Measurements from ENCODE around the gene PNMA5.
A peak's percentile ranks its signal among the peaks of the same experiment; 100 is the strongest.
"Not testable (repeated sequence)": the region's sequence is repeated elsewhere in the genome, so short reads cannot be mapped to it uniquely, and the experiment has no call there.

Gene PNMA5

DNA sequence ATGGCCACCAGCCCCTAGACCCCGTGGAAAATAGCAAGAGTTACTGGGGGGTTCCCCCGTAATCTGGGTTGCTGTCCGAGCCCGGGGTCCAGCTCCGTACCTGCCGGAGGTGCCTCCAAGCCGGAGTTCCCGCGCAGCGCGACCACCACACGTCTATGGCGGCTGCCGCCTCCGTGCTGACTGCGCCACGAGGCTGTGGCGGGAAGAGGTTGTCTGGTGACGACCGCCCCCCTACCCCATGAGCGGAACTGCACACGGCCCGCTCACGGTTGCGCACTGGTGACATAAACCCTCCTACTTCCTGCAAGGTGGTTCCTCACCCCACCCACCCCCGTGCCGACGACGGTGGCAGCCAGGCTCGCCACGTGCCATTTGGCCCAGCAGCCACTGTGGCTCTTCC is at the start of gene PNMA5:
Gene PNMA5 (minus strand): TSS at position 184 of the 400 bp plus-strand sequence. CDS start 2,518 bp downstream, outside the sequence.
- DNase-seq, result no peak

DNA sequence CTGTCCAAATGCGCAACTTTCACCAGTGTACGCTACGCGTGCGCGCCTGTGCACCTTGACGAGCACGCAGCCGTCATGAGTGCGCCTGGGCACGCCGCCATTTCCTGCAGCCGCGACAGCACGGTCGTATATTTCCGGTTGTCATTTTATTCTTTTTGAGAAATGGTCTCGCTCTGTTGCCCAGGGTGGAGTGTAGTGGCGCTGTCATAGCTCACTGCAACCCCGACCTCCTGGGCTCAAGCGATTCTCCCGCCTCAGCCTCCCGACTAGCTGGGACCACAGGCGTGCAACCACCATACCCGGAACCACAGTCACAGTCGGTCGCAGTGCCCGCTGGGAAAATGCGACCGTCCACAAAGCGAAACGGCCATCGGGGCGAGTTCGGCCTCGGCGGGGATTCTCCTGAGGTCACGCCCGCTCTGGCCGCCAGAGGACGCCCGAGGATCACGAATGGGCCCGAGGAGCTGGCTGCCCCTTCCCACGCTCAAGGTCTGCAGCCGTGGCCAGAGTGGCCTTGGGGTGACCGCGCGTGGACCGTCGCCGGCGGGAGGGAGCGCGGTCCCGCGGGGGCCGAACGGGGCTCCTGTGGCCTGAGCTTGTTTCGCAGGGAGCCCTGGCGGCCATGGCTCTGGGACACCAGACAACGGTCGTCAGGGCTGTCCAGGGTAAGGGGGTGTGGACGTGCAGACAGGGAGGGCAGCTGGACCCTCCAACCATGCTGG is 38.6 kb upstream of the PNMA5 start:
- DNase-seq, result peak; percentile 34

DNA sequence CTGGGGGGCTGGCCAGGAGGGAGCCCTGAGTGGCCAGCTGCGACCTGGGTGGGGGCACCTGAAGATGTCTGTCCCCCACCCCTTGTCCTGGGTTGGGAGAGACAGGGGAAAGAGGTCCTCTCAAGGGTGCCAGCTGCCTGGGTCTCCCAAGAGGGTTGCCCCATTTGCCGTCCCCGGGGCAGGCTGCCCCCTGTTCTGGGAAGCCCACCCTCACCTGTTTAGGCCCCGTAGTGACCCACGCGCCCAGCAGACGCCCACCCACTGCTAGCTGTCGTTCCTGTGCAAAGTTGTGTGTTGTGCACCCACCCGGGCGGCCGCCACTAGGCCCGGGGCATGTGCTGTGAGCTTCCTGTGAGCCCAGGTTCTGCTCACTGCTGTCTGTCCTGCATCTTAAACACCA is 36.9 kb upstream of the PNMA5 start:
- no peak for DNase-seq

DNA sequence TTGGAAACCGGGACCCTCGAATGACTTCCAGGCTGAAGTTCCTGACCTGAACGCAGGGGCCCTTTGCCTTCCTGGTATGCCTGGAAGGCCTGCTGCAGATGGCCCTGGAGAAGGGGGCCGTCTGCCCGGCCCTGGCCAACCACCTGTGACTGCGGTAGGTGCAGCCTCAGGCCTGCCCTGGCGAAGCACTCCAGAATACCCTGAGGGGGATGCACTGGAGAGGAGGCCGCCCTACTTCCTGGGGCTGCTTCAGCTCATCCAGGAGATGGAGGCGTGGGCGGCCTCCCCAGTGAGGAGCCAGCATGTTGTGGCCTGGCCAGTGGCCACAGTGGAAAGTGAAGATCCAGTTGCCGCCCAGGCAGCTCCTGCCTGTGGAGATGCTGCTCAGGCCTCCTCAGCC is 36.0 kb upstream of the PNMA5 start:
- no peak for DNase-seq

DNA sequence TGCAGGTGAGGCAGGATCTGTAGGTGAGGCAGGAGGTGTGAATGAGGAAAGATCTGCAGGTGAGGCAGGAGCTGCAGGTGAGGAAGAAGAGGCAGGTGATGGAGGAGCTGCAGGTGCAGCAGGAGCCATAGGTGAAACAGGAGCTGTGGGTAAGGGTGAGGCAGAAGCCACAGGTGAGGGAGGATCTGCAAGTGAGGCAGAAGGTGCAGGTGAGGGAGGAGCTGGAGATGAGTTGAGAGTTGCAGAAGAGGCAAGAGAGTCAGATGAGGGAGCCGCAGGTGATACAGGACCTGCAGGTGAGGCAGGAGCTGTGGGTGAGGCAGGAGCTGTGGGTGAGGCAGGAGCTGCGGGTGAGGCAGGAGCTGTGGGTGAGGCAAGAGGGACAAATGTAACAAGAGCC is 35.2 kb upstream of the PNMA5 start:
- no peak for DNase-seq

DNA sequence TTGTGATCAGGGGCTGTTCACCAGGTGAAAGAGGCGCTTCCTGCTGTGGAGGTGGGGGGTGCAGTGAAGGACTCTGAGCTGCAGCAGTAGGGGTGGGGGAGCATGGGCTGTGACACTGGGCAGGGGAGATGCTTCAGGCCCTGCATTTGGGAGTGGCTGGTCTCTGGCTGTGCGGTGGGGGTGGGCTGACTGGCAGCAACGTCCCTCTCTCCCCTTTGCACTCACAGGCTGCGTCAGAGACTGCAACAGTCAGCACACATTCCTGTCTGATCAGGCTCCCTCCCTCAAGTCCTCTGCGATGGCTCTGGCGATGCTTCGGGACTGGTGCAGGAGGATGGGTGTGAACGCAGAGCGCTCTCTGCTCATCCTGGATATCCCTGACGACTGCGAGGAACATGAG is 34.6 kb upstream of the PNMA5 start:
- not testable (repeated sequence) for DNase-seq

DNA sequence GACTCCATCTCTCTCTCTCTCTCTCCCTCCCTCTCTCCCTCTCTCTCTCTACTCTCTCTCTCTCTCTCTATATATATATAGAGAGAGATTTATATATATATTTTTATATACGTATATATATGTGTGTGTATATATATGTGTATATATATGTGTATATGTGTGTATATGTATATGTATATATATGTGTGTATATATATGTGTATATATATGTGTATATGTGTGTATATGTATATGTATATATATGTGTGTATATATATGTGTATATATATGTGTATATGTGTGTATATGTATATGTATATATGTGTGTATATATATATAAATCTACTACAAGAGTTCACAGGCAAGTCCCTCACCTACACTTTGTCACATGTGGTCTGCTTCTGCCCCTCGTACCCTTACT is 32.6 kb upstream of the PNMA5 start:
- DNase-seq, result not testable (repeated sequence)

DNA sequence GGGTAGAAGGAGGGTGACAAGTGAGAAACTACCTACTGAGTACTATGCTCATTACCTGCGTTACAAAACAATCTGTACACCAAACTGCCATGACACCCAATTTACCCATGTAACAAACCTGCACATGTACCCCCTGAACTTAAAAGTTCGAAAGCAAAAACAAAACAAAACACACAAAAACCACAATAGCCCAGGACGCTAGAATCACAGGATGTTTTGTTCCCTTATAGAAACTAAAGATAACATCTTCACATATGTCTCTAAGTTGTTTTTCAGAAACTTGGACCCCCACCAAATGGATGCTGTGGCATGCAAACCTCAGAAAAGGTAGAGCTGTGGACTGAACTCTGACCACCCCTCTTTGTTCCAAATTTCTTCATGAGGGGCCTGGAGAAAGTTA is 25.2 kb upstream of the PNMA5 start:
- no peak for DNase-seq

DNA sequence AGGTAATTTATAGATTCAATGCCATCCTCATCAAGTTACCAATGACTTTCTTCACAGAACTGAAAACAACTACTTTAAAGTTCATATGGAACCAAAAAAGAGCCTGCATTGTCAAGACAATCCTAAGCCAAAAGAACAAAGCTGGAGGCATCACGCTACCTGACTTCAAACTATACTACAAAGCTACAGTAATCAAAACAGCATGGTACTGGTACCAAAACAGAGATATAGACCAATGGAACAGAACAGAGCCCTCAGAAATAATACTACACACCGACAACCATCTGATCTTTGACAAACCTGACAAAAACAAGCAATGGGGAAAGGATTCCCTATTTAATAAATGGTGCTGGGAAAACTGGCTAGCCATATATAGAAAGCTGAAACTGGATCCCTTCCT is 23.3 kb upstream of the PNMA5 start:
- not testable (repeated sequence) for DNase-seq

DNA sequence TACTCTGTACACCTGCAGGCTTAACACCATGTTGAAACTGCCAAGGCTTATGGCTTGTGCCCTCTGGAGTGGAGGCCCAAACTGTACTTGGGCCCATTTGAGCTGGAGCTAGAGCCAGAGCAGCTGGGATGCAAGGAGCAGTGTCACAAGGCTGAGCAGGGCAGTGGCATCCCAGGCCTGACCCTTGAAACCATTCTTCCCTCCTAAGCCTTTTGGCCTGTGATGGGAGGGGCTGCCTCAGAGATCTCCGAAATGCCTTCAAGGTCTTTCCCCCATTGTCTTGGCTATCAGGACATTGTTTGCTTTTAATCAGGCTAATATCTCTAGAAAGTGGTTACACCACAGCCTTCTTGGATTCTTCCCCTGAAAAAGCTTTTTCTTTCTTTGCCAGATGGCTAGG is 10.9 kb upstream of the PNMA5 start:
- DNase-seq, result no peak

DNA sequence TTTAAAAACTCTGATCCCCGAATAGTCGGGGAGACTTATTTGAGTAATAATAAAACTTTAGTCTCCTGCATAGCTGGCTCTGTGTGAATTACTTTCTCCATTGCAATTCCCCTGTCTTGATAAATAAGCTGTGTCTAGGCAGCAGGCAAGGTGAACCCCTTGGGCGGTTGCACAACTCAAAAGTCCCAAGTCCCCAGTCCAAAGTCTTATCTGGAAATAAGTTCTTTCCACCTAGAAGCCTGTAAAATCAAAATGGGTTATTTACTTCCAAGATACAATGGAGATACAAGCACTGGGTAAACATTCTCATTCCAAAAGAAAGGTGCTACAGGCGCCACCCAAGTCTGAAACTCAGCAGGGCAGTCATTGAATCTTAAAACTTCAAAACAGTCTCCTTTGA is 10.1 kb upstream of the PNMA5 start:
- DNase-seq, result no peak

DNA sequence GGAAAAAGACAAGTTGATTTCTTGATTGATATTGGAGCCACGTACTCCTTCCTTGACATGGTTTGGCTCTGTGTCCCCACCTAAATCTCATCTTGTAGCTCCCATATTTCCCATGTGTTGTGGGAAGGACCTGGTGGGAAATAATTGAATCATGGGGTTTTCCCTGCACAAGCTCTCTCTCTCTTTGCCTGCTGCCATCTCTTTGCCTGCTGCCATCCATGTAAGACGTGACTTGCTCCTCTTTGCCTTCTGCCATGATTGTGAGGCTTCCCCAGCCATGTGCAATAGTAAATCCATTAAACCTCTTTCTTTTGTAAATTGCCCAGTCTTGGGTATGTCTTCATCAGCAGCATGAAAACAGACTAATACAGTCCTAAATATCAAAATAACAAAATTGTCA is 8.3 kb upstream of the PNMA5 start:
- not testable (repeated sequence) for DNase-seq

DNA sequence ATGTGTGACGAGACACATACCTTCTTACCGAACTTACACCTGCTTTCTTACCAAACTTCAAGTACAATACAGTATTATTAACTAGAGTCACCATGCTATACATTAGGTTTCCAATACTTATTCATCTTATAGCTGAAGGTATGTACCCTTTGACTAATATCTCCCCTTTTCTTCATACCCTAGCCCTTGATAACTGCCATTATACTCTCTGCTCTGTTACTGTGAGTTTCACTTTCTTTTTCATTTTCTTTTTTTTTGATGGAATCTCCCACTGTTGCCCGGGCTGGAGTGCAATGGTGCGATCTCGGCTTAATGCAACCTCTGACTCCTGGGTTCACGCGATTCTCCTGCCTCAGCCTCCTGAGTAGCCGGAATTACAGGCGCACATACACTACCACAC is 3.4 kb upstream of the PNMA5 start:
- no peak for DNase-seq

DNA sequence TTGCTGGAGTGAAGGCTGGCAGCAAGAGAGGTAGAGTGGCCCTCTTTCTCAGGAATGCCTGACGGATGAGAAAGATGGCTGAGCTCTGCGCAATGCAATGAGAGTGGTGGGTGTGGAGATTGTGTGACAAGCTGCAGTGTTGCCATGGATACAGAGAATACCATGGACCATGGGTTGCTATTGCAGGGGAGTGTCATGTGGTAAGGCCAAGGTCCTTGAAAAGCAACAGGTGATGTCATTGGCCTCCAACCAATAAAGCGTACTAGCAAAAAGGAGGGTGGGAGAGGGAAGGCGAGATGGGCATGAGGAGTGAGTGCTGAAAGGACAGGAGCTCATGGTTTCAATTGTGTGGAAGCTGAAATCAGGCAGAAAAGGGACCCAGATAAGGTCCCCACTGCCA is 1.8 kb downstream of the PNMA5 start:
- DNase-seq, result no peak

DNA sequence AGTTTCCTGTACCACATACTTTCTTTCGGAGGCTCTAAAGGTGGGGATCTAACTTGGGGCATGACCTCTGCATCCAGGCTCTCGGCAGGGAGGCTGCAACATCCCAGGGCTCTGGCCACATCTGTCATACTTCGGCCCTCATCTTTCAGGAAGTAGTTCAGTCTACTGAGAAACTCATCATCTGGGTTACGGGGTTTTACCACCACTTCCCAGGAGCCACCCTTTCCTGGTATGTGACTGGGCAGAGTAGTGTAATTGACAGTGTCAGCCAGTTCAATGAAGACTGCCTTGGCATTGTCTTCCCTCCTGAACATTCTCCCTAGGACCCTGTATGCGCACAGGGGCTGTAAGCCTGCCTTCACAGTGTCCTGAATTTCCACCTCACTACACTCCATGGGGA is 2.8 kb downstream of the PNMA5 start:
- no peak for DNase-seq

DNA sequence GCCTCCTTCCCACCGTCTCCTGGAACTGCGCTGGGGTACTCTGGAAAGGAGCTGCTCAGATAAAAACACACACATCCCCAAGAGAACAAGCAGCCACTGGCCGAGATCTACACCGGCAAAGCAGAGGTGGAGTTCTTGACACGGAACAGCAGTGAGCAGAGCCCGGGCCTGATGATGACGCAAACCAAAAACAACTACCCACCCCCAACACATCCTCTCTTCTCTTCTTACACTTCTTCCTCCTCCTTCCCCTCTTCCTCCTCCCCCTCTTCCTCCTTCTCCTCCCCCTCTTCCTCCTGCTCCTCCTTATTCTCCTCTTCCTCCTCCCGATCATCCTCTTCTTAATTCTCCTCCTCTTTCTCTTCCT is 4.6 kb downstream of the PNMA5 start:
- DNase-seq, result no peak

DNA sequence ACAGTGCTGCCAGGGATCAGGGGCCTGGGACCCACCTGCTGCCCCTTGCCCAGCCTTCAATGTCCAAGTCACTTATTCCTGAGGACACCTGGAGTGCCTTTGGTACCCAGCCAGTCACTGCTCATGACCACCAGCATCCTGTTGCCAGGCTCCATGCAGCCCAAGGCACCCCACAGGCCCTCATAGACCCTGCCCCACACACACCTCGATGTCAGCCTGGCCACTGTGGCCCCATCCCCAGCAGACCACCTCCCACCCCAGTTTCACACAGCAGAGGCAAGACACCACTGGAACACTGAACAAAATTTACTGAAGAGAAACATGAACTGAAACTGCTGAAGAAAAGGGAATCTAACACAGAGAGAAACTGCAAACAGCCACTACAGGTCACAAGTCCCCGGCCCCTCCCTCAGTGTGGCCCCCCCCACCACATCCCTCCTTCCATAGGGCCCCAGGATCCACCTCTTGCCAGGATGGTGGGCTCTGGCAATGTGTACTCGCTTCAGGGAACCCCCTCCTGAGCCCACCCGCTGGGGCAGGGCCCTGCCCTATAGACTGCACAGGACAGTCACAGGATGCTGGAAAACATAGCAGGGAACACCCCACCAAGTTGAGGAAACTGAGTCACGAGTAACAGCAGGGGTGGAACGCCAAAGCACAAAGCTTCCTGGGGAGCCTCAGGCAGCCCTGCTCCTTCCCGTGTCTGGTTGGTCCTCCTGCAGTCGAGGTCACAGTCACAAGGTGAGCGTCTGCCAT is 5.2 kb downstream of the PNMA5 start:
- DNase-seq, result no peak

DNA sequence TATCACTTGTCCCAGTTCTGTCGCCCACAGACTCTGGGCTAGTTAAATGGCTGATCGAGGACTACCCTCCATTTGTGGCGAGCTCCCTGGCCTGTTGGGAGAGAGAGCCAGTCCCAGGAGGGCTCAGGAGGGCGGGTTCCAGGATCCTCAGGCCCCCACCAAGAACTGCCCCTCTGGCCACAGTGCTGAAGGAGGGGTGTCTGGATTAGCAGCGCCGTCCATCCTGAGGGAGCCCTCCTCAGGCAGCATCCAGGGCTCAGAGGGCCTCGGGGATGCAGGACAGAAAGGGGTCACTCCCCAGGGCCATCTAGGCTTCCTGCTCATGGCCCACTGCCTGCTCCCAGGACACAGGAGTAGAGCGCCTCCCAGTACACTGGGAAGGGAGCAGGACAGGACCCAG is 6.1 kb downstream of the PNMA5 start:
- no peak for DNase-seq

DNA sequence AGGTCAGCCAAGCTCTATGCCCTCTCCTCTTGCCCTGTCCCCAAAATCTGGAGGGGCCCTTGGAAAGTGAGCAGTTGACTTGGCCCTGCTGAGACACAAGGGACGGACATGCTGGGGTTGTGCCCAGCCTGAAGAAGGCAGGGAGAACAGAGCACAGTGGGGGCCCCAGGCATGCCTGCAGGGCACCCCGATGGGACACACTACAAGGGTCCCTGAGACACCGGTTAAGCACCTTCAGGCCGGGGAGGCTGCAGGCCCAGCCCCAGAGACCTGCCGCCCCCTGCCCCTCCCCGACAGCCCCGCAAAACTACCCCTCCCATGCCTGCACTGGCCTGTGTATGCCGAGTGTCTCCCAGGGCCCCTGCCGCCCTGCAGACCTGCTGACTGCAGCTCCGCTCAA is 6.8 kb downstream of the PNMA5 start:
- not testable (repeated sequence) for DNase-seq

DNA sequence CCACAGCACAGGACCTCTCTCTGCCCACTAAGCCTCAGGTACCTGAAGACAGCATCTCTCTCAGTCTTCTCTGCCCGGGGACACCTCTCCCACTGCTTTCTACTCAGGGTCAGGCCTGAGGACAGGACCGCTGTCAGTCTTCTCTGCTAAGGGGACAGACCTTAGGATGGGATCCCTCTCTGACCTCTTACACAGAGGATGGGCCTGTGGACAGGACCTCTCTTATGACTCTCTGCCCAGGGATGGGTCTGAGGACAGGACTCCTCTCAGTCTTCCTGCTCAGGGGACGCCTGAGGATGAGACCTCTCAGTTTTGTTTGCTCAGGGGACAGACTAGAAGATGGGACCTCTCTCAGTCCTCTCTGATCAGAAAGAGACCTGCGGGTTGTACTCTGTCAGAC is 8.5 kb downstream of the PNMA5 start:
- DNase-seq, result not testable (repeated sequence)

DNA sequence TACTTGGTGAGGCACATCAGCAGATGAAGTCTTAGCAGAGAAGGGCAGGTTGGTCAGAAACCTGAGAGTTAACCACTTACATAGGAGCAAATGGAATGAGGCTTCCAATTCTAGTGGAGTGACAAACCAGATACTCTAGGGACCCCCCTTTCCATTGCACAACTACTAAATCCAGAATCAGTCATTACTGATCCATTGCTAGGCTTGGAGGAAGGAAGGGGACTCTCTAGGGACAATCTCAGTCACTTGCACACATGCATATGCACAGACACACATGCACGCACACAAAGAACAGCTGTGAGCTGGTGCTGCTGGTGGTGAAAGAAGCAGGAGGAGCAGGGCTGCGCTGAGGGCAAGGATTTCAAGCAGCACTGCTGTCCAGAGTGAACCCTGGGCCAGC is 25.7 kb downstream of the PNMA5 start:
- DNase-seq, result no peak

DNA sequence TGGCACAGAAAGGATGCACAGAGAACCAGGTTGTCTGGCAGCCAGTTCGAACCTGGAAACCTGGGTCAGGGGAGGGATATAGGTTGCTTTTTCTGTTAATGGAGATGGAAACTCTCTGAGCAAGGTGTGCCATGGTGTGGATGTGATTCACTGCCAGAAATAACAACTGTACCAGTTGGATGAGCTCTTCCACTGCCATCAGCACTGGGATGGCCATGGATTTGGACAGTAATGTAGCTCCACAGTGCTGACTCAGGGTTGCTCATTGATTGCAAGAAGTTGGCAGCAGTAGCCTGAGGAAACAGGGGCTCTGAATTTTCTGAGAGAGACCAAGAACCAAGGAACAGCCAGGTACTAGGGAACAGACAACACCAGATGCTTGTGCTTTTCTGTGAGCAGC is 33.8 kb downstream of the PNMA5 start:
- DNase-seq, result no peak

DNA sequence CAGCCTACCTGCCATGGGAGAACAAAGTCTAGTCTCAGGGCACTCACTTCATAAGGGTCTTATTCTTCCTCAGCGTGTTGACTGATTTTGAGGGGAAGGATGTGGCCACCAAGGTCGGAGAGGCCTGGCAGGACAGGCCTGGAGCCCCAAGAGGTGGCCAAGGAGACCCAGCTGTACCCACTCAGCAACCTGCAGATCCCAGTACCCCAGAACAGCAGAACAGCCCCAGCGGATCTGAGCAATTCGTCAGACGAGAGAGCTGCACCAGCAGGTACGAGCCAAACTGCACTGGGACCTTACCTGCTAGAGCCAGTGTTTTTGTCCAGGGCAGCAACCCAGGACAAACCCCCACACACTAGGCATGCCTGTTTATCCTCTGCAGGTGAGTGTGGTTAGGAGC is 34.3 kb downstream of the PNMA5 start:
- no peak for DNase-seq

DNA sequence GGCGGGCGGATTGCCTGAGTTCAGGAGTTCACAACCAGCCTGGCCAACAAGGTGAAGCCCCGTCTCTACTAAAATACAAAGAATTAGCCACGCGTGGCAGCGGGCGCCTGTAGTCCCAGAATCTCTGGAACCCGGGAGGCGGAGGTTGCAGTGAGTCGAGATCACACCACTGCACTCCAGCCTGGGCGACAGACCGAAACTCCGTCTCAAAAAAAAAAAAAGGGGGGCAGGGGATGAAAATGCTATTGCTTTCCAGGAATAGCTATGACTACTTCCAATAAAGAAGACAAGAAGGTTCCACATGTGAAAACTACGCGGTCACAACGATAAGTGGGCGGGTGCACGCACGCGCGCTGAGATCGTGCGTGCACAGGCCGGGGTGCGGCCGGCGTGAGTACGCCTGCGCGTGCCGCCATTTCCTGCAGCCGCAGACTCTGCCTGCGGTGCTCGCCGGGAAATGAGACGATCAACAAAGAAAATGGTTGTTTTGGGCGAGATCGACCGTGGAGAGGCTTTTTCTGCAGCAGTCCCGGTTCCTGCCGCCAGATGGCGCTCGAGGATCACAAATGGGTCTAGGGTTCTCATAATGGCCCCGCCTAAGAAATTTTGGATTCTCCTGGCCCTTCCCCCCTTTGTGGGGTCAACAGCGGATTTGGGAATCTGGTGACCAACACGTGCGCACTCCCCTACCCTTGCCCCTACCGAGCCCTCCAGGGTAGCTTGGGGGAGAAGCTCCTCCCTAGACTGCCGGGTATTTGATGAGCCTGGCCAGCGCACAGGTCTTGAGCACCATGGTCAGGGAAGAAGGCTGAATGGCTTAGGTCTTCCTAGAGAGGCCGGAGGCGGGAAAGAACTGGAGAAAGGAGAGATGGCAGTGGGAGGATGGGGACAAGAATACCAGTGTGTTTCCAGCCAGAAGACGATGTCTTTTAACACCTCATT is 35.1 kb downstream of the PNMA5 start:
- peak; percentile 49 for DNase-seq

Data from DMS79 treated with DMSO at 0.1 percent for 48 hours (cell line).